Fibroblast of lung (primary cell): ENCODE results near the gene NEO1. TPM values are rescaled to one million over a fixed set of nuclear protein-coding genes. Genes with fewer than 3 reads are reported as not detected.

Source experiments
- DNase-seq, 2 donors: peaks; one replicate each; pipeline versions ENCODE4 v3.0.0 to v3.0.0-alpha.2; 2010; ENCODE audit warnings: low read depth in 2 of 2
- H2AFZ ChIP-seq: 2 replicates; pipeline ENCODE4 v1.5.1; 2012; ENCODE audit warnings: low read length, control low read depth, inconsistent platforms
- H3K27ac ChIP-seq: 2 replicates; pipeline ENCODE4 v1.5.1; 2011; ENCODE audit warnings: low read length, control low read depth; ENCODE audit not compliant: insufficient read depth
- H3K27me3 ChIP-seq: 2 replicates; pipeline ENCODE4 v1.5.1; 2011; ENCODE audit warnings: mild to moderate bottlenecking, low read length; ENCODE audit not compliant: control insufficient read depth, insufficient read depth
- H3K36me3 ChIP-seq: 2 replicates; pipeline ENCODE4 v1.5.1; 2011; ENCODE audit warnings: low read length; ENCODE audit not compliant: control insufficient read depth, insufficient read depth
- H3K4me1 ChIP-seq: 2 replicates; pipeline ENCODE4 v1.5.1; 2011; ENCODE audit warnings: low read length; ENCODE audit not compliant: control insufficient read depth, insufficient read depth; ENCODE audit errors: extremely low read depth
- H3K4me2 ChIP-seq: 2 replicates; pipeline ENCODE4 v1.5.1; 2011; ENCODE audit warnings: low read length, control low read depth; ENCODE audit not compliant: insufficient read depth; ENCODE audit errors: extremely low read depth
- H3K4me3 ChIP-seq, 4 experiments: fragments of 200-600 bp in 1 of 4; sonication (generic) in 1 of 4; replicated peaks in 1 of 4; 2 replicates each; pipeline ENCODE4 v1.5.1; 2011 to 2016; ENCODE audit warnings: low read length in 4 of 4, low read depth in 3 of 4, mild to moderate bottlenecking in 3 of 4, control low read depth in 2 of 4, inconsistent platforms in 1 of 4, mixed read lengths in 1 of 4; ENCODE audit not compliant: insufficient read depth in 1 of 4; ENCODE audit errors: control extremely low read depth in 1 of 4
- H3K79me2 ChIP-seq: 2 replicates; pipeline ENCODE4 v1.5.1; 2012; ENCODE audit warnings: mild to moderate bottlenecking, low read length, inconsistent platforms; ENCODE audit not compliant: control insufficient read depth, insufficient read depth
- H3K9ac ChIP-seq: 2 replicates; pipeline ENCODE4 v1.5.1; 2011; ENCODE audit warnings: mild to moderate bottlenecking, low read length, control low read depth; ENCODE audit not compliant: insufficient read depth
- H3K9me3 ChIP-seq: 2 replicates; pipeline ENCODE4 v1.5.1; 2012; ENCODE audit warnings: low read depth, low read length; ENCODE audit not compliant: control insufficient read depth, insufficient read depth
- H4K20me1 ChIP-seq: 2 replicates; pipeline ENCODE4 v1.5.1; 2011; ENCODE audit warnings: low read length; ENCODE audit not compliant: control insufficient read depth, insufficient read depth; ENCODE audit errors: extremely low read depth
- CTCF ChIP-seq, 2 donors: IDR thresholded peaks in 1 of 2; conservative IDR thresholded peaks in 1 of 2; 1 replicate in 1 of 2; 2 replicates in 1 of 2; pipeline ENCODE4 v1.5.1; 2011 to 2012; ENCODE audit warnings: low read length in 2 of 2, control low read depth in 1 of 2, inconsistent platforms in 1 of 2, low read depth in 1 of 2, mild to moderate bottlenecking in 1 of 2
- EZH2 ChIP-seq: IDR thresholded peaks from 2 replicates; pipeline ENCODE4 v1.5.1; 2012; ENCODE audit warnings: low read length, control low read depth, mild to moderate bottlenecking; ENCODE audit errors: missing control alignments
- polyA plus RNA-seq, 2 donors: library from polyadenylated mRNA; depleted of rRNA in 1 of 2; stranded (reverse) in 1 of 2; unstranded in 1 of 2; fragments of >200 nt; gene quantifications; 2 replicates each; pipeline ENCODE4 v1.2.1, GENCODE V29; 2011 to 2012; ENCODE audit warnings: missing spikeins in 1 of 2
- total RNA-seq: library from RNA; depleted of rRNA; stranded (reverse); fragments of >200 nt; gene quantifications from 2 replicates; pipeline ENCODE4 v1.2.1, GENCODE V29; 2014

NEO1 gene
- total and polyA plus RNA-seq, 2 donors (not counting 1 experiment from before 2014, with no cell fraction given), result 6.2 to 19.3 TPM

GRCh38 chr15:73324496-73325170, 272.4 kb downstream of the NEO1 start:
- no peak overlapping the region for H3K27ac ChIP-seq
- TF ChIP-seq CTCF (conservative IDR thresholded peaks at IDR 0.05 in 1 of 2, IDR thresholded peaks at IDR 0.05 in 1 of 2; ENCODE audit: low read depth in 1 of 2, low read length in 2 of 2) (no peak), EZH2 (no peak)
- H4K20me1 ChIP-seq, result no peaks in the 10 kb centered on the region

GRCh38 chr15:73325191-73325861, 273.1 kb downstream of the NEO1 start:
- Histone ChIP-seq H3K36me3 (no peaks in the 10 kb centered on the region), H3K4me2 (no peak overlapping the region), H3K9me3 (no peaks in the 10 kb centered on the region), H3K9ac (no peak overlapping the region), H3K27me3 (no peaks in the 10 kb centered on the region), H2AFZ (no peak overlapping the region), H3K4me3 (no peak overlapping the region), H4K20me1 (no peaks in the 10 kb centered on the region), H3K79me2 (no peaks in the 10 kb centered on the region), H3K4me1 (no peaks in the 10 kb centered on the region), H3K27ac (no peak overlapping the region)
- DNase-seq, result no peak
- TF ChIP-seq CTCF (conservative IDR thresholded peaks at IDR 0.05 in 1 of 2, IDR thresholded peaks at IDR 0.05 in 1 of 2; ENCODE audit: low read depth in 1 of 2, low read length in 2 of 2), result no peak
- TF ChIP-seq EZH2, result no peak

More at GRCh38 chr15:73324496-73325170, 272.4 kb downstream of the NEO1 start:
- H3K27me3 ChIP-seq, result no peaks in the 10 kb centered on the region
- no peaks in the 10 kb centered on the region for H3K79me2 ChIP-seq
- no peaks in the 10 kb centered on the region for H3K9me3 ChIP-seq
- no peak overlapping the region for H3K4me3 ChIP-seq
- no peaks in the 10 kb centered on the region for H3K4me1 ChIP-seq
- H3K36me3 ChIP-seq, result no peaks in the 10 kb centered on the region
- no peak overlapping the region for H3K9ac ChIP-seq
- H3K4me2 ChIP-seq, result no peak overlapping the region
- no peak overlapping the region for H2AFZ ChIP-seq
- DNase-seq, result no peak

GRCh38 chr15:73326157-73326556, 273.9 kb downstream of the NEO1 start:
- no peak for DNase-seq
- Histone ChIP-seq H3K4me1 (no peaks in the 10 kb centered on the region), H3K27me3 (no peaks in the 10 kb centered on the region), H3K4me2 (no peak overlapping the region), H3K9me3 (no peaks in the 10 kb centered on the region), H3K4me3 (no peak overlapping the region), H2AFZ (no peak overlapping the region), H4K20me1 (no peaks in the 10 kb centered on the region), H3K36me3 (no peaks in the 10 kb centered on the region), H3K27ac (no peak overlapping the region), H3K79me2 (no peaks in the 10 kb centered on the region), H3K9ac (no peak overlapping the region)
- TF ChIP-seq CTCF (conservative IDR thresholded peaks at IDR 0.05 in 1 of 2, IDR thresholded peaks at IDR 0.05 in 1 of 2; ENCODE audit: low read depth in 1 of 2, low read length in 2 of 2), result no peak
- no peak for TF ChIP-seq EZH2
